B cell (primary cell): Measurements from ENCODE around the gene MEIOB. TPM values are rescaled to one million over a fixed set of nuclear protein-coding genes. Genes with fewer than 3 reads are reported as not detected.

Experiments
- ATAC-seq: fragments of 200-7000 bp; cut with Tn5 transposase; one replicate; pipeline ENCODE4 v1.10.0; 2021; ENCODE audit warnings: low read depth, mild to moderate bottlenecking, moderate number of reproducible peaks, moderate library complexity
- CTCF ChIA-PET: fragments of 350-600 bp; sonication (Branson Sonifier 250); formaldehyde crosslinking; loops from one replicate; lab custom pipeline; 2021; ENCODE audit warnings: antibody characterized with exemption, inconsistent platforms; lab: Charles Lee
- POLR2A ChIA-PET: fragments of 350-600 bp; sonication (Branson Sonifier 250); formaldehyde crosslinking; loops from one replicate; lab custom pipeline; 2021; ENCODE audit warnings: antibody characterized with exemption; lab: Charles Lee
- DNase-seq: peaks from one replicate; pipeline ENCODE4 v3.0.0; 2013
- H2AFZ ChIP-seq: 2 replicates; pipeline ENCODE4 v1.6.1; 2012; ENCODE audit warnings: mild to moderate bottlenecking, low read depth, low read length; ENCODE audit not compliant: insufficient read depth, poor library complexity, severe bottlenecking
- H3K27ac ChIP-seq, 2 donors: 1 replicate in 1 of 2; 2 replicates in 1 of 2; pipeline ENCODE4 v1.5.1; 2012 to 2013; ENCODE audit warnings: low read length in 2 of 2, mild to moderate bottlenecking in 2 of 2, moderate library complexity in 1 of 2
- H3K27me3 ChIP-seq, 4 experiments: fragments of 200-600 bp in 1 of 4; sonication (generic) in 1 of 4; replicated peaks in 1 of 4; 1 replicate in 2 of 4; 2 replicates in 2 of 4; pipeline versions ENCODE4 v1.6.1 to v1.7.0; 2013 to 2016; ENCODE audit warnings: low read length in 3 of 4, mild to moderate bottlenecking in 2 of 4, mixed read lengths in 1 of 4, moderate library complexity in 1 of 4; ENCODE audit not compliant: insufficient read depth in 4 of 4, control insufficient read depth in 3 of 4; ENCODE audit errors: control extremely low read depth in 1 of 4
- H3K36me3 ChIP-seq, 2 experiments: replicated peaks in 1 of 2; 1 replicate in 1 of 2; 2 replicates in 1 of 2; pipeline versions ENCODE4 v1.6.1 to v1.7.1; 2013; ENCODE audit warnings: low read length in 1 of 2; ENCODE audit not compliant: insufficient read depth in 2 of 2, control insufficient read depth in 1 of 2; ENCODE audit errors: control extremely low read depth in 1 of 2, extremely low read depth in 1 of 2
- H3K4me1 ChIP-seq, 2 donors: fragments of 200-600 bp in 1 of 2; sonication (generic) in 1 of 2; 1 replicate in 1 of 2; 2 replicates in 1 of 2; pipeline versions ENCODE4 v1.5.1 to v1.6.1; 2013 to 2017; ENCODE audit warnings: low read length in 2 of 2; ENCODE audit not compliant: control insufficient read depth in 2 of 2, insufficient read depth in 2 of 2
- H3K4me2 ChIP-seq: replicated peaks from 2 replicates; pipeline ENCODE3; 2012; ENCODE audit warnings: mild to moderate bottlenecking, low read depth, low read length; ENCODE audit not compliant: poor library complexity, severe bottlenecking
- H3K4me3 ChIP-seq, 5 experiments: fragments of 200-600 bp in 1 of 5; sonication (generic) in 1 of 5; 1 replicate in 3 of 5; 2 replicates in 2 of 5; pipeline versions ENCODE4 v1.5.1 to v1.7.0; 2011 to 2016; ENCODE audit warnings: low read length in 4 of 5, mild to moderate bottlenecking in 4 of 5, low read depth in 2 of 5, control low read depth in 1 of 5, moderate library complexity in 1 of 5; ENCODE audit not compliant: insufficient read depth in 1 of 5; ENCODE audit errors: control extremely low read depth in 1 of 5, extremely low read depth in 1 of 5
- H3K79me2 ChIP-seq: fragments of 200-600 bp; sonication (generic); one replicate; pipeline ENCODE4 v1.6.0; 2016; ENCODE audit warnings: low read length; ENCODE audit not compliant: control insufficient read depth, insufficient read depth
- H3K9ac ChIP-seq: fragments of 200-600 bp; sonication (generic); 2 replicates; pipeline ENCODE4 v1.6.1; 2017; ENCODE audit warnings: mild to moderate bottlenecking, low read length, moderate library complexity
- H3K9me3 ChIP-seq, 3 donors: one replicate each; pipeline versions ENCODE4 v1.6.1 to v1.7.1; 2013; ENCODE audit warnings: low read length in 2 of 3; ENCODE audit not compliant: control insufficient read depth in 2 of 3, insufficient read depth in 1 of 3; ENCODE audit errors: control extremely low read depth in 1 of 3
- H4K20me1 ChIP-seq: 2 replicates; pipeline ENCODE4 v1.6.0; 2012; ENCODE audit warnings: mild to moderate bottlenecking, low read length; ENCODE audit not compliant: insufficient read depth, control insufficient read depth, poor library complexity, severe bottlenecking
- H3K27ac Mint-ChIP-seq: one replicate; pipeline ENCODE4 v1.8.0; 2021; ENCODE audit warnings: mixed read lengths
- H3K27me3 Mint-ChIP-seq: one replicate; pipeline ENCODE4 v1.8.0; 2021; ENCODE audit warnings: mixed read lengths
- H3K4me1 Mint-ChIP-seq: one replicate; pipeline ENCODE4 v1.8.0; 2021; ENCODE audit warnings: mixed read lengths
- H3K4me3 Mint-ChIP-seq: one replicate; pipeline ENCODE4 v1.8.0; 2021; ENCODE audit warnings: mixed read lengths
- H3K9me3 Mint-ChIP-seq: one replicate; pipeline ENCODE4 v1.8.0; 2022; ENCODE audit warnings: mixed read lengths; ENCODE audit not compliant: insufficient read depth
- CTCF ChIP-seq: fragments of 200-600 bp; IDR thresholded peaks from one replicate; pipeline ENCODE4 v1.8.0; 2022; ENCODE audit warnings: antibody characterized with exemption, mild to moderate bottlenecking
- EZH2 ChIP-seq: IDR thresholded peaks from 2 replicates; pipeline ENCODE4 v1.6.1; 2012; ENCODE audit warnings: borderline replicate concordance, low read depth, mild to moderate bottlenecking, moderate library complexity, low read length; ENCODE audit not compliant: insufficient read depth, poor library complexity, severe bottlenecking
- WGBS: methylation state at CpG from one replicate; pipeline ENCODE4 v1.1.5; 2013; ENCODE audit warnings: missing lambda C conversion rate; ENCODE audit not compliant: insufficient coverage; 5-methylcytosine and 5-hydroxymethylcytosine counted together
- intact Hi-C: fragments of 100-400 bp; cut with micrococcal nuclease; formaldehyde crosslinking; loops from one replicate; pipeline ENCODE4 v1.10.0; 2022
- polyA plus RNA-seq: library from polyadenylated mRNA; depleted of rRNA; stranded (reverse); fragments of >200 nt; gene quantifications from 2 replicates; pipeline ENCODE4 v1.2.3, GENCODE V29; 2012
- total RNA-seq, 2 donors: library from RNA; stranded (reverse); fragments of 120-200 nt in 1 of 2; gene quantifications; 1 replicate in 1 of 2; 2 replicates in 1 of 2; pipeline versions ENCODE4 v1.2.3 to v1.2.4, GENCODE V29; 2013 to 2022

MEIOB gene
- total and polyA plus RNA-seq, 2 donors (not counting 1 experiment from before 2014, with no cell fraction given) = not detected

GRCh38 chr16:1890708-1891050 is 18.7 kb upstream of the MEIOB start:
- Mint-ChIP-seq H3K27me3 (peaks cover 18% of the 10 kb centered on the region), H3K4me1 (no peaks in the 10 kb centered on the region), H3K4me3 (no peak overlapping the region), H3K27ac (no peak overlapping the region), H3K9me3 (no peaks in the 10 kb centered on the region)
- DNase-seq (no peak), ATAC-seq (no peak)
- H3K4me2 ChIP-seq = no peak overlapping the region
- no peaks in the 10 kb centered on the region for H3K79me2 ChIP-seq
- no peaks in the 10 kb centered on the region for H3K4me1 ChIP-seq
- no peaks in the 10 kb centered on the region for H4K20me1 ChIP-seq
- no peaks in the 10 kb centered on the region for H3K9me3 ChIP-seq
- no peak for TF ChIP-seq CTCF
- no peak overlapping the region for H2AFZ ChIP-seq
- no peak overlapping the region for H3K9ac ChIP-seq
- no peaks in the 10 kb centered on the region for H3K36me3 ChIP-seq
- POLR2A ChIA-PET = no interaction called here
- H3K27ac ChIP-seq = no peak overlapping the region
- CTCF ChIA-PET = no interaction called here
- H3K4me3 ChIP-seq = no peak overlapping the region
- H3K27me3 ChIP-seq = no peaks in the 10 kb centered on the region
- WGBS = 41% methylated on average over 3 of the region's 4 CpGs
- intact Hi-C loops = no loop called here

- ChIA-PET POLR2A (no interaction called here), CTCF (interaction anchor here (0.6 kb wide), 1 partner anchor 28 kb away, joined by 3 read pairs; no protein-coding TSS in a partner anchor)
- Histone ChIP-seq H3K4me3 (no peak overlapping the region), H3K4me1 (no peaks in the 10 kb centered on the region), H3K27ac (no peak overlapping the region), H4K20me1 (no peaks in the 10 kb centered on the region), H3K79me2 (no peaks in the 10 kb centered on the region), H3K27me3 (no peaks in the 10 kb centered on the region), H3K36me3 (no peaks in the 10 kb centered on the region), H3K9ac (no peak overlapping the region), H3K9me3 (no peaks in the 10 kb centered on the region), H3K4me2 (no peak overlapping the region), H2AFZ (no peak overlapping the region)
- Mint-ChIP-seq H3K4me3 (no peak overlapping the region), H3K27ac (no peak overlapping the region), H3K4me1 (no peaks in the 10 kb centered on the region), H3K27me3 (peaks cover 20% of the 10 kb centered on the region), H3K9me3 (no peaks in the 10 kb centered on the region)
- TF ChIP-seq CTCF = no peak
- TF ChIP-seq EZH2 = no peak
- 65% methylated on average over 7 of the region's 16 CpGs for WGBS
- DNase-seq (no peak), ATAC-seq (no peak)
- intact Hi-C loops = no loop called here
Observed at GRCh38 chr16:1890024-1890707, 18.2 kb upstream of the MEIOB start.
